HepG2 (cell line): ENCODE data around the gene RFC2. TPM values are rescaled to one million over a fixed set of nuclear protein-coding genes. Genes with fewer than 3 reads are reported as not detected.
A peak's percentile ranks its signal among the peaks of the same experiment; 100 is the strongest.

ENCODE experiments used
- BHLHE40 ChIP-seq: IDR thresholded peaks from 2 replicates; pipeline ENCODE4 v1.6.1; 2011; ENCODE audit warnings: low read length, improper control_type of control experiment
- CREB1 ChIP-seq, 2 experiments: fragments of 450-650 bp in 1 of 2; IDR thresholded peaks; 2 replicates each; pipeline ENCODE4 v1.6.1; 2016 to 2017; ENCODE audit warnings: control low read depth in 1 of 2, mild to moderate bottlenecking in 1 of 2, missing compliant biosample characterization in 1 of 2, missing genetic modification characterization in 1 of 2
- GABPB1 ChIP-seq: IDR thresholded peaks from 2 replicates; pipeline ENCODE4 v1.6.1; 2016; ENCODE audit warnings: mild to moderate bottlenecking, missing genetic modification reagents, moderate library complexity, missing compliant biosample characterization
- MTERF4 ChIP-seq: sonication (generic); formaldehyde crosslinking; IDR thresholded peaks from 2 replicates; pipeline ENCODE4 v1.8.0; 2023; ENCODE audit warnings: mild to moderate bottlenecking, missing genetic modification reagents
- MYC ChIP-seq: sonication (generic); formaldehyde crosslinking; IDR thresholded peaks from 2 replicates; pipeline ENCODE4 v1.9.0; 2021; ENCODE audit warnings: missing genetic modification reagents, borderline replicate concordance
- NFKBIZ ChIP-seq: IDR thresholded peaks from 2 replicates; pipeline ENCODE4 v1.6.1; 2018; ENCODE audit warnings: missing genetic modification reagents, missing compliant biosample characterization
- TFE3 ChIP-seq: IDR thresholded peaks from 2 replicates; pipeline ENCODE4 v1.6.1; 2016
- ZFYVE20 ChIP-seq: sonication (generic); formaldehyde crosslinking; IDR thresholded peaks from 2 replicates; pipeline ENCODE4 v1.8.0; 2023; ENCODE audit warnings: low read depth, mild to moderate bottlenecking, moderate library complexity, missing genetic modification reagents, borderline replicate concordance
- ZNF230 ChIP-seq: sonication (generic); formaldehyde crosslinking; IDR thresholded peaks from 2 replicates; pipeline ENCODE4 v1.4.0; 2020; ENCODE audit warnings: mild to moderate bottlenecking, missing genetic modification reagents
- ZNF296 ChIP-seq: sonication (generic); formaldehyde crosslinking; conservative IDR thresholded peaks from 2 replicates; pipeline ENCODE4 v1.5.0; 2020; ENCODE audit warnings: mild to moderate bottlenecking, missing genetic modification reagents
- ZNF777 ChIP-seq: sonication (generic); formaldehyde crosslinking; IDR thresholded peaks from 2 replicates; pipeline ENCODE4 v1.4.0; 2020; ENCODE audit warnings: missing genetic modification reagents
- polyA plus RNA-seq, 8 experiments: library from polyadenylated mRNA; depleted of rRNA in 3 of 8; stranded (reverse) in 7 of 8; unstranded in 1 of 8; fragments of >200 nt; fragmentation: Illumina TruSeq in 4 of 8; extraction: Trizol in 4 of 8; gene quantifications; 2 replicates each; pipeline versions ENCODE4 v1.2.1 to v1.2.3, GENCODE V29; 2011 to 2016; ENCODE audit warnings: low read depth in 4 of 8, missing spikeins in 1 of 8, mixed read lengths in 1 of 8; ENCODE audit not compliant: insufficient read depth in 1 of 8
- total RNA-seq, 5 experiments: library from RNA; depleted of rRNA; stranded (reverse); fragments of >200 nt; fragmentation: Illumina TruSeq; extraction: Trizol; gene quantifications; 2 replicates each; pipeline ENCODE4 v1.2.3, GENCODE V29; 2016; ENCODE audit warnings: low read depth in 1 of 5
- TF ChIP-seq, protein P1 (sequence below): sonication (generic); formaldehyde crosslinking; conservative IDR thresholded peaks from 2 replicates; pipeline ENCODE4 v1.4.0; 2020; ENCODE audit warnings: missing genetic modification reagents

The RFC2 gene
- total and polyA plus RNA-seq, 2 of the 13 experiments (the other 11 are each of a cell fraction or from before 2014, with no cell fraction given): 14.6 to 43.5 TPM

DNA sequence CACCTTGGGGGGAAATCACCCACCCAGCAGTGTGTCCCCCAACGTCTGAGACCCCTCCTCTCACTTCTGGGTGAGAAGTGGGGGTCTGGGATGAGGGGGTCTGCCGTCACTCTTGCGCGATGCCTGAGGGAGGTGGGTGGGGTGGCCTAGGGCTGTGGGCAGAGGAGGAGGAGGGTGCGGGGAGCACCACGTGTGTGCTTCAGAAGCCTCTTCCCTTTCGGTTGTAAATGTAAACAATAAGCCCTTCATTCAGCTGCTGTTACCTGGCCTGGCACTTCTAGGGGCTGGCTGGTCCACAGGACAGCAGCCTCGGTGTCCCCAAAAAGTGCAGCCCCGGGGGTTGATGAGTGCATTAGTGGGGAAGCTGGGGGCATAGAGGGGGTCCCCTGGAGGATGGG, 36.4 kb upstream of the RFC2 start (continued):
- no peak for TF ChIP-seq TFE3
- no peak for TF ChIP-seq CREB1 (IDR thresholded peaks at IDR 0.05)
- no peak for TF ChIP-seq CREB1 (CRISPR knock-in tag; IDR thresholded peaks at IDR 0.05)
- peak; percentile 44; the same call in 1 of the 2 replicates for TF ChIP-seq MYC (CRISPR knock-in tag)
- TF ChIP-seq ZNF777: no peak
- TF ChIP-seq BHLHE40: no peak
- no peak for TF ChIP-seq ZNF296 (CRISPR knock-in tag)
- TF ChIP-seq, protein P1, sequence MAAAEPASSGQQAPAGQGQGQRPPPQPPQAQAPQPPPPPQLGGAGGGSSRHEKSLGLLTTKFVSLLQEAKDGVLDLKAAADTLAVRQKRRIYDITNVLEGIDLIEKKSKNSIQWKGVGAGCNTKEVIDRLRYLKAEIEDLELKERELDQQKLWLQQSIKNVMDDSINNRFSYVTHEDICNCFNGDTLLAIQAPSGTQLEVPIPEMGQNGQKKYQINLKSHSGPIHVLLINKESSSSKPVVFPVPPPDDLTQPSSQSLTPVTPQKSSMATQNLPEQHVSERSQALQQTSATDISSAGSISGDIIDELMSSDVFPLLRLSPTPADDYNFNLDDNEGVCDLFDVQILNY (CRISPR knock-in tag): no peak
- no peak for TF ChIP-seq ZNF230 (CRISPR knock-in tag)
- TF ChIP-seq GABPB1 (CRISPR knock-in tag): peak; percentile 5; the same call in 1 of the 2 replicates
- no peak for TF ChIP-seq NFKBIZ (CRISPR knock-in tag)
- no peak for TF ChIP-seq ZFYVE20 (CRISPR knock-in tag)
- no peak; the same call in 1 of the 2 replicates for TF ChIP-seq MTERF4 (CRISPR knock-in tag)
